ENCODE data around the gene FAM120B. TPM values are rescaled to one million over a fixed set of nuclear protein-coding genes. Genes with fewer than 3 reads are reported as not detected.
"Not testable (repeated sequence)": the region's sequence is repeated elsewhere in the genome, so short reads cannot be mapped to it uniquely, and the experiment has no call there.

The FAM120B gene
- total RNA-seq, 1 donor from 2014 or later: 33.7 TPM

DNA sequence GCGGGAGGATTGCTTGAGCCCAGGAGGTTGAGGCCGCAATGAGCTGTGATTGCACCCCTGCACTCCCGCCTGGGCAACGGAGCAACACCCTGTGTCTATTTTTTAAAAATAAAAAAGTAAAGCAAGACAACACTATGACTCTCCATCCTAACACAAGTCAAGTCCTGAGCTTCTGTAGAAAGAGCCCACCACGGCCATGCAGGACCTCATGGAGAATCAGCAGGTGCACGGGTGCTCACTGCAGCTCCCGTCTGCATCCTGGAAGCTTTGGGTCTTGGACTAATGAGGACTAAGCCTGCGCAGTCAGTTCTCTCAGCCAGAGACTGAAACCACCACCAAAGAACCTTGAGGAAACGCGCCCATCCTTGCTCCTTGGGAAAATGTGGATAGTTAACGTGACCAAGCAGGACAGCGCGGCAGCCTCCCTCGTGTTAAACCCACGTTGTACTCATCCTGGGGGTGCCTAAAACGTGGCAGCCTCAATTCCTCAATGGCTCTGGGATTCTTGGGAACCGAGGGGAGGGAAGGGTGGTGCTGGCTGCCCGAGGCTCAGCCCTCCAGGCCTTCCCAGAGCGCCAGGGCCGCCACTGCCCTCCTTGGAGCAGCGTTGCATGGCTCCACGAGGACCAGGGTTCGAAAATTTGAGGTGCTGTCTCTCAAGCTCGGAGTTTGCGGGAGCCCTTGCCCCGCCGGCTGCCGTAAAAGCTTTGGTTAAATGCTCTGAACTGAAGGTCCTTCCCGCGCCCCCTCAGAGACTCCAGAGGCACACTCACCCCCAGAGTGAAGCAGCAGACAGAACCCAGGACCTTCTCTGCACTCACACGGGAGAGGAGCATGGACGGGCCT lies 44.7 kb upstream of the FAM120B start:
- H3K4me3 Mint-ChIP-seq: no peak overlapping the region

DNA sequence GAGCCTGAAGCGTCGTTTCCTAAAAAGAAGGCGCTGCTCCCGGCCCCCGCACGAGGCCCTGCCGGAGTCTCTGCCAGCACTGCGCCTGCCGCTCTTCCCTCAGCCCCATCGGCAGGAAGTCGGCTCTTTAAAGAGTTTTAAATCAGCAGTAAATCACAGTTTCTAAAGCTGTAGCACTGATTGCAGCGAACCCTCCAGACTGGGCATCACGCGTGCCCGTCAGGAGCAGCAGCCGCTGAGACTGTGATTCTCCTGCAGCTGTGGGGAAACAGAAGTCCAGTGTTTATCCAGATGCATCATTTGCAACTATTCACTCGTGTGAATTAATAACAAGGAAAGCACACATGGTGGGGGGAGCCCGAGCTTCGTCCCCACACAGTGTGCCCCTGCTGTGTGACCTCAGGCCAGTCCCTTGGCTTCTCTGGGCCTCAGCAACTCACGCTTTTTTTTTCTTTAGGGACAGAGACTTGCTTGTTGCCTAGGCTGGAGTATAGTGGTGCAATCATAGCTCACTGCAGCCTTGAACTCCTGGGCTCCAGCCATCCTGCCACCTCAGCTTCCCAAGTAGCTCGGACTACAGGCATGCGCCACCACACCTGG lies 44.0 kb upstream of the FAM120B start:
- Mint-ChIP-seq H3K4me3 (no peak overlapping the region), H3K9me3 (no peaks in the 10 kb centered on the region), H3K27me3 (ENCODE audit: low read depth) (peaks cover 2% of the 10 kb centered on the region), H3K27ac (ENCODE audit: unreplicated experiment) (no peak overlapping the region), H3K36me3 (ENCODE audit: low read depth) (no peaks in the 10 kb centered on the region), H3K4me1 (peaks cover 25% of the 10 kb centered on the region)
- DNase-seq (ENCODE audit: low read depth, low spot score): no peak
- TF ChIP-seq, protein P1, sequence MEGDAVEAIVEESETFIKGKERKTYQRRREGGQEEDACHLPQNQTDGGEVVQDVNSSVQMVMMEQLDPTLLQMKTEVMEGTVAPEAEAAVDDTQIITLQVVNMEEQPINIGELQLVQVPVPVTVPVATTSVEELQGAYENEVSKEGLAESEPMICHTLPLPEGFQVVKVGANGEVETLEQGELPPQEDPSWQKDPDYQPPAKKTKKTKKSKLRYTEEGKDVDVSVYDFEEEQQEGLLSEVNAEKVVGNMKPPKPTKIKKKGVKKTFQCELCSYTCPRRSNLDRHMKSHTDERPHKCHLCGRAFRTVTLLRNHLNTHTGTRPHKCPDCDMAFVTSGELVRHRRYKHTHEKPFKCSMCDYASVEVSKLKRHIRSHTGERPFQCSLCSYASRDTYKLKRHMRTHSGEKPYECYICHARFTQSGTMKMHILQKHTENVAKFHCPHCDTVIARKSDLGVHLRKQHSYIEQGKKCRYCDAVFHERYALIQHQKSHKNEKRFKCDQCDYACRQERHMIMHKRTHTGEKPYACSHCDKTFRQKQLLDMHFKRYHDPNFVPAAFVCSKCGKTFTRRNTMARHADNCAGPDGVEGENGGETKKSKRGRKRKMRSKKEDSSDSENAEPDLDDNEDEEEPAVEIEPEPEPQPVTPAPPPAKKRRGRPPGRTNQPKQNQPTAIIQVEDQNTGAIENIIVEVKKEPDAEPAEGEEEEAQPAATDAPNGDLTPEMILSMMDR (conservative IDR thresholded peaks at IDR 0.05): no peak

More for the DNA sequence above, 44.7 kb upstream of the FAM120B start:
- H3K27ac Mint-ChIP-seq (ENCODE audit: unreplicated experiment): no peak overlapping the region
- no peak for DNase-seq (ENCODE audit: low read depth, low spot score)
- TF ChIP-seq, protein P1 (conservative IDR thresholded peaks at IDR 0.05): no peak
- peaks cover 24% of the 10 kb centered on the region for H3K4me1 Mint-ChIP-seq
- H3K27me3 Mint-ChIP-seq (ENCODE audit: low read depth): peaks cover 2% of the 10 kb centered on the region
- no peaks in the 10 kb centered on the region for H3K36me3 Mint-ChIP-seq (ENCODE audit: low read depth)
- H3K9me3 Mint-ChIP-seq: no peaks in the 10 kb centered on the region

DNA sequence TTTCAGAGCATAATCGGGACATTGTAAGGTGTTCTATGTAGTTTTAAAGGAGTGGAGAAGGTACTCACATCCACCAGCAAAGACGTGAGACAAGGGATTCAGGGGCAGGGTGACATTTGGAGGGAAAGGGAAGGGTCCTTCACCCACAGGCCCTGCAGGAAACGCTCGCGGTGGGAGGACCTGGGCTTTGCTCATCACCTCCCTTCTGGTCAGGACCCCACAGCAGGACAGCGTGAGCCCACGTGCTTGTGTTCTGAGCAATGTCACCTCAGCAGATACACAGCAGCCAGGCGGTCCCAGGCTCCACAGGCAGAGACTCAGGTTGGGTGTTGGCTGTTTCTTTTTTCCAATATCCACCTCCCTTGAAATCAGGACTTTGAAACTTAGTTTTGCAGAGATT lies 43.1 kb upstream of the FAM120B start:
- no peak overlapping the region for H3K4me3 Mint-ChIP-seq
- H3K4me1 Mint-ChIP-seq: peaks cover 30% of the 10 kb centered on the region
- TF ChIP-seq, protein P1 (conservative IDR thresholded peaks at IDR 0.05): no peak
- H3K36me3 Mint-ChIP-seq (ENCODE audit: low read depth): no peaks in the 10 kb centered on the region
- no peak overlapping the region for H3K27ac Mint-ChIP-seq (ENCODE audit: unreplicated experiment)
- no peak for DNase-seq (ENCODE audit: low read depth, low spot score)
- H3K9me3 Mint-ChIP-seq: no peaks in the 10 kb centered on the region
- peaks cover 2% of the 10 kb centered on the region for H3K27me3 Mint-ChIP-seq (ENCODE audit: low read depth)

DNA sequence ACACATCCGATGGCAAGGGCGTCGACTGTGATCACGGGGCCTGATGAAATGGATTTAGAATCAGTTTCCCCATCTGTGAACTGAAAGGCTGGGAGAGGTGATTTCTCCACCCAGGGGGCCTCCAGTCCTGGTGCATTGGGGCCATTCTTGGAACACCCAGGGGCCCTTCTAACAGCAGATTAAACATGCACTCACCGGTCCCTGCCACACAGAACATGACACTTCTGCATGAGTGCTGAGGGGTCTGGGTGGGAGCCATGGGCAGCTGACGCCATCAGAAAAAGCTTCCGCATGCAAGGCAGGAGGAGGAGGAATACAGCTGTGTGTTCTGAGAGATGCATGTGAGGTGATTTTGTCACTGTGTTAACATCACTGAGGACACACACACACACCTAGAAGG lies 42.5 kb upstream of the FAM120B start:
- H3K27me3 Mint-ChIP-seq (ENCODE audit: low read depth): peaks cover 2% of the 10 kb centered on the region
- no peaks in the 10 kb centered on the region for H3K36me3 Mint-ChIP-seq (ENCODE audit: low read depth)
- no peak overlapping the region for H3K27ac Mint-ChIP-seq (ENCODE audit: unreplicated experiment)
- DNase-seq (ENCODE audit: low read depth, low spot score): no peak
- H3K9me3 Mint-ChIP-seq: no peaks in the 10 kb centered on the region
- TF ChIP-seq, protein P1 (conservative IDR thresholded peaks at IDR 0.05): no peak
- no peak overlapping the region for H3K4me3 Mint-ChIP-seq
- H3K4me1 Mint-ChIP-seq: peaks cover 30% of the 10 kb centered on the region

DNA sequence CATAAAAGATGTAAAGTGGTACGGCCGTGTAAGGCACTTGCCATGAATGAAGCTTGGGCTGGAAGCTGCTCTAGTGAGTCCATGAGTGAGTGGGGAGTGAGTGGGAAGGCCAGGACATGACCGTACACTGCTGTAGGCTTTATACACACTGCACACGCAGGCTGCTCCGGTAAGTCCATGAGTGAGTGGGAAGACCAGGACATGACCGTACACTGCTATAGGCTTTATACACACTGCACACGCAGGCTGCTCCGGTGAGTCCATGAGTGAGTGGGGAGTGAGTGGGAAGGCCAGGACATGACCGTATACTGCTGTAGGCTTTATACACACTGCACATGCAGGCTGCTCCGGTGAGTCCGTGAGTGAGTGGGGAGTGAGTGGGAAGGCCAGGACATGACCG lies 41.9 kb upstream of the FAM120B start:
- H3K4me1 Mint-ChIP-seq: peaks cover 35% of the 10 kb centered on the region
- H3K4me3 Mint-ChIP-seq; H3K9me3 Mint-ChIP-seq; H3K27me3 Mint-ChIP-seq (ENCODE audit: low read depth); H3K27ac Mint-ChIP-seq (ENCODE audit: unreplicated experiment); H3K36me3 Mint-ChIP-seq (ENCODE audit: low read depth); DNase-seq (ENCODE audit: low read depth, low spot score): not testable (repeated sequence)

DNA sequence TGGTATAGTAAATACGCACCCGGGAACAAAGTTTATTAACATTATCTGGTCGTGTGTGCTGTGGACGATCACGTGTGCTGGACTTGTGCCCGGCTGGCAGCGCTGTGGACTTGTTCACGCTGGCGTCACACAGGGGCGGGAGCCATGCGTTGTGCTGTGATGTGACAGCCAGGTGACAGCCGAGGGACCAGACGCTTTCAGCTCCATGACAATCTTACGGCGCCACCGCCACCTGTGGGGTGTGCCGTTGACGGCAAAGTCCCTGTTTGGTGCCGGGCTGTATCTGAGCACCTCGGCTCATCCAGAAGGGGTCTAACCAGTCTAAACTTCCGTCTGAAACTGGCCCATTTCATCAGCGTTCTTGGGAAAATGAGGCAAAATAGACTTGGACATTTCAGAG lies 40.9 kb upstream of the FAM120B start:
- H3K4me1 Mint-ChIP-seq: peaks cover 42% of the 10 kb centered on the region
- no peaks in the 10 kb centered on the region for H3K9me3 Mint-ChIP-seq
- H3K4me3 Mint-ChIP-seq: peak overlapping the region; percentile 21
- DNase-seq (ENCODE audit: low read depth, low spot score): no peak
- H3K36me3 Mint-ChIP-seq (ENCODE audit: low read depth): no peaks in the 10 kb centered on the region
- H3K27me3 Mint-ChIP-seq (ENCODE audit: low read depth): peaks cover 5% of the 10 kb centered on the region
- TF ChIP-seq, protein P1 (conservative IDR thresholded peaks at IDR 0.05): no peak
- H3K27ac Mint-ChIP-seq (ENCODE audit: unreplicated experiment): peak overlapping the region; percentile 81

Measured in neural crest cell (in vitro differentiated cells).